ENCODE results near the gene BUD31.

- TF ChIP-seq, protein P1, sequence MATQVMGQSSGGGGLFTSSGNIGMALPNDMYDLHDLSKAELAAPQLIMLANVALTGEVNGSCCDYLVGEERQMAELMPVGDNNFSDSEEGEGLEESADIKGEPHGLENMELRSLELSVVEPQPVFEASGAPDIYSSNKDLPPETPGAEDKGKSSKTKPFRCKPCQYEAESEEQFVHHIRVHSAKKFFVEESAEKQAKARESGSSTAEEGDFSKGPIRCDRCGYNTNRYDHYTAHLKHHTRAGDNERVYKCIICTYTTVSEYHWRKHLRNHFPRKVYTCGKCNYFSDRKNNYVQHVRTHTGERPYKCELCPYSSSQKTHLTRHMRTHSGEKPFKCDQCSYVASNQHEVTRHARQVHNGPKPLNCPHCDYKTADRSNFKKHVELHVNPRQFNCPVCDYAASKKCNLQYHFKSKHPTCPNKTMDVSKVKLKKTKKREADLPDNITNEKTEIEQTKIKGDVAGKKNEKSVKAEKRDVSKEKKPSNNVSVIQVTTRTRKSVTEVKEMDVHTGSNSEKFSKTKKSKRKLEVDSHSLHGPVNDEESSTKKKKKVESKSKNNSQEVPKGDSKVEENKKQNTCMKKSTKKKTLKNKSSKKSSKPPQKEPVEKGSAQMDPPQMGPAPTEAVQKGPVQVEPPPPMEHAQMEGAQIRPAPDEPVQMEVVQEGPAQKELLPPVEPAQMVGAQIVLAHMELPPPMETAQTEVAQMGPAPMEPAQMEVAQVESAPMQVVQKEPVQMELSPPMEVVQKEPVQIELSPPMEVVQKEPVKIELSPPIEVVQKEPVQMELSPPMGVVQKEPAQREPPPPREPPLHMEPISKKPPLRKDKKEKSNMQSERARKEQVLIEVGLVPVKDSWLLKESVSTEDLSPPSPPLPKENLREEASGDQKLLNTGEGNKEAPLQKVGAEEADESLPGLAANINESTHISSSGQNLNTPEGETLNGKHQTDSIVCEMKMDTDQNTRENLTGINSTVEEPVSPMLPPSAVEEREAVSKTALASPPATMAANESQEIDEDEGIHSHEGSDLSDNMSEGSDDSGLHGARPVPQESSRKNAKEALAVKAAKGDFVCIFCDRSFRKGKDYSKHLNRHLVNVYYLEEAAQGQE (IDR thresholded peaks at IDR 0.05; ENCODE audit: unreplicated experiment) = no peak
- TF ChIP-seq CTCF (conservative IDR thresholded peaks at IDR 0.05; ENCODE audit: low read depth in 2 of 2) (no peak; a peak in 1 of 4 replicates), POLR2AphosphoS5 (IDR thresholded peaks at IDR 0.05; ENCODE audit: low read depth) (no peak), EZH2 (IDR thresholded peaks at IDR 0.05; ENCODE audit: low read depth, unreplicated experiment) (no peak), EZH2phosphoT487 (IDR thresholded peaks at IDR 0.05; ENCODE audit: unreplicated experiment) (no peak), ZNF331 (CRISPR knock-in tag; IDR thresholded peaks at IDR 0.05; ENCODE audit: low read depth) (no peak), JUNB (IDR thresholded peaks at IDR 0.05; ENCODE audit: unreplicated experiment) (no peak), ZNF114 (CRISPR knock-in tag; IDR thresholded peaks at IDR 0.05) (no peak), CREB1 (CRISPR knock-in tag; IDR thresholded peaks at IDR 0.05; ENCODE audit: low read depth) (no peak)
- TF ChIP-seq, protein P2, sequence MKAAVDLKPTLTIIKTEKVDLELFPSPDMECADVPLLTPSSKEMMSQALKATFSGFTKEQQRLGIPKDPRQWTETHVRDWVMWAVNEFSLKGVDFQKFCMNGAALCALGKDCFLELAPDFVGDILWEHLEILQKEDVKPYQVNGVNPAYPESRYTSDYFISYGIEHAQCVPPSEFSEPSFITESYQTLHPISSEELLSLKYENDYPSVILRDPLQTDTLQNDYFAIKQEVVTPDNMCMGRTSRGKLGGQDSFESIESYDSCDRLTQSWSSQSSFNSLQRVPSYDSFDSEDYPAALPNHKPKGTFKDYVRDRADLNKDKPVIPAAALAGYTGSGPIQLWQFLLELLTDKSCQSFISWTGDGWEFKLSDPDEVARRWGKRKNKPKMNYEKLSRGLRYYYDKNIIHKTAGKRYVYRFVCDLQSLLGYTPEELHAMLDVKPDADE (IDR thresholded peaks at IDR 0.05) = no peak
These were observed 42.1 kb upstream of the BUD31 start for GRCh38 chr7:99366646-99367045.
